ENCODE data around the gene COX7B2.

The COX7B2 gene

GRCh38 chr4:46909078-46909477, at the start of gene COX7B2:
COX7B2 (minus strand) TSS chr4:46909245; CDS start chr4:46735192, 174,053 bp downstream.
- no peak for DNase-seq

- no peak for DNase-seq
Observed at GRCh38 chr4:46956451-46956850, 47.4 kb upstream of the COX7B2 start.

- no peak for DNase-seq
Observed at GRCh38 chr4:46955601-46956000, 46.6 kb upstream of the COX7B2 start.

GRCh38 chr4:46954643-46955042, 45.6 kb upstream of the COX7B2 start:
- no peak for DNase-seq

- no peak for DNase-seq
Observed at GRCh38 chr4:46953564-46953963, 44.5 kb upstream of the COX7B2 start.

GRCh38 chr4:46952451-46952850, 43.4 kb upstream of the COX7B2 start:
- no peak for DNase-seq

GRCh38 chr4:46950826-46951225, 41.8 kb upstream of the COX7B2 start:
- DNase-seq, result no peak

- DNase-seq, result no peak
Observed at GRCh38 chr4:46949822-46950221, 40.8 kb upstream of the COX7B2 start.

GRCh38 chr4:46947541-46947940, 38.5 kb upstream of the COX7B2 start:
- no peak for DNase-seq

- no peak for DNase-seq
Observed at GRCh38 chr4:46946919-46947536, 38.0 kb upstream of the COX7B2 start.

- no peak for DNase-seq
Observed at GRCh38 chr4:46945062-46945461, 36.0 kb upstream of the COX7B2 start.

- DNase-seq, result no peak
Observed at GRCh38 chr4:46944345-46944744, 35.3 kb upstream of the COX7B2 start.

GRCh38 chr4:46937493-46937892, 28.4 kb upstream of the COX7B2 start:
- no peak for DNase-seq

- DNase-seq, result no peak
Observed at GRCh38 chr4:46934726-46935125, 25.7 kb upstream of the COX7B2 start.

- DNase-seq, result no peak
Observed at GRCh38 chr4:46933686-46934085, 24.6 kb upstream of the COX7B2 start.

GRCh38 chr4:46931981-46932380, 22.9 kb upstream of the COX7B2 start:
- DNase-seq, result peak; percentile 2

- no peak for DNase-seq
Observed at GRCh38 chr4:46930891-46931290, 21.8 kb upstream of the COX7B2 start.

- DNase-seq, result no peak
Observed at GRCh38 chr4:46927201-46927600, 18.2 kb upstream of the COX7B2 start.

- DNase-seq, result no peak
Observed at GRCh38 chr4:46924789-46925529, 15.9 kb upstream of the COX7B2 start.

GRCh38 chr4:46922205-46922604, 13.2 kb upstream of the COX7B2 start:
- DNase-seq, result no peak

- DNase-seq, result no peak
Observed at GRCh38 chr4:46908148-46908547, 897 bp downstream of the COX7B2 start.

- no peak for DNase-seq
Observed at GRCh38 chr4:46900082-46900481, 9.0 kb downstream of the COX7B2 start.

- no peak for DNase-seq
Observed at GRCh38 chr4:46894826-46895225, 14.2 kb downstream of the COX7B2 start.

GRCh38 chr4:46890056-46890455, 19.0 kb downstream of the COX7B2 start:
- no peak for DNase-seq

- no peak for DNase-seq
Observed at GRCh38 chr4:46889410-46889809, 19.6 kb downstream of the COX7B2 start.
